HG03025 (cell line): Measurements from ENCODE around the gene AKR1E2.
"Not testable (repeated sequence)": the region's sequence is repeated elsewhere in the genome, so short reads cannot be mapped to it uniquely, and the experiment has no call there.

Experiments used
- ATAC-seq: cut with Tn5 transposase; IDR thresholded peaks from one replicate; pipeline ENCODE4 v1.9.1; 2021; ENCODE audit warnings: mild to moderate bottlenecking, moderate library complexity; ENCODE audit not compliant: unreplicated experiment, low FRiP score

AKR1E2 gene

GRCh38 chr10:4813023-4813422 lies 13.0 kb upstream of the AKR1E2 start:
- ATAC-seq: no peak

GRCh38 chr10:4813496-4813895 lies 12.5 kb upstream of the AKR1E2 start:
- no peak for ATAC-seq

GRCh38 chr10:4815646-4816180 lies 10.3 kb upstream of the AKR1E2 start:
- ATAC-seq: not testable (repeated sequence)

GRCh38 chr10:4816966-4817365 lies 9.0 kb upstream of the AKR1E2 start:
- ATAC-seq: no peak

- ATAC-seq: no peak
These were observed 6.9 kb upstream of the AKR1E2 start for GRCh38 chr10:4819067-4819466.

GRCh38 chr10:4819707-4820106 lies 6.3 kb upstream of the AKR1E2 start:
- no peak for ATAC-seq

- ATAC-seq: no peak
These were observed 5.1 kb upstream of the AKR1E2 start for GRCh38 chr10:4820804-4821401.

GRCh38 chr10:4822208-4822607 lies 3.8 kb upstream of the AKR1E2 start:
- no peak for ATAC-seq

- no peak for ATAC-seq
These were observed 1.2 kb upstream of the AKR1E2 start for GRCh38 chr10:4824791-4825310.

GRCh38 chr10:4825456-4825867 lies 545 bp upstream of the AKR1E2 start:
- ATAC-seq: no peak

- no peak for ATAC-seq
These were observed 851 bp downstream of the AKR1E2 start for GRCh38 chr10:4826792-4827324.

GRCh38 chr10:4828005-4828404 lies 2.0 kb downstream of the AKR1E2 start:
- ATAC-seq: no peak

GRCh38 chr10:4830551-4830950 lies 4.5 kb downstream of the AKR1E2 start:
- no peak for ATAC-seq

GRCh38 chr10:4831091-4831490 lies 5.1 kb downstream of the AKR1E2 start:
- ATAC-seq: no peak

GRCh38 chr10:4833286-4833685 lies 7.3 kb downstream of the AKR1E2 start:
- no peak for ATAC-seq

GRCh38 chr10:4834898-4835405 lies 8.9 kb downstream of the AKR1E2 start:
- ATAC-seq: no peak

- no peak for ATAC-seq
These were observed 9.5 kb downstream of the AKR1E2 start for GRCh38 chr10:4835494-4835918.

GRCh38 chr10:4836416-4836969 lies 10.5 kb downstream of the AKR1E2 start:
- no peak for ATAC-seq

GRCh38 chr10:4837551-4837950 lies 11.5 kb downstream of the AKR1E2 start:
- ATAC-seq: no peak

GRCh38 chr10:4838743-4839142 lies 12.7 kb downstream of the AKR1E2 start:
- no peak for ATAC-seq

GRCh38 chr10:4839353-4839752 lies 13.3 kb downstream of the AKR1E2 start:
- no peak for ATAC-seq

GRCh38 chr10:4840151-4840550 lies 14.1 kb downstream of the AKR1E2 start:
- no peak for ATAC-seq
